Retinal pigment epithelial cell (primary cell): Measurements from ENCODE around the gene SPACA1.
"Not testable (repeated sequence)": the region's sequence is repeated elsewhere in the genome, so short reads cannot be mapped to it uniquely, and the experiment has no call there.

Experiments used
- DNase-seq: peaks from one replicate; pipeline ENCODE4 v3.0.0-alpha.2; 2010; ENCODE audit warnings: low read depth
- H3K4me3 ChIP-seq: 2 replicates; pipeline ENCODE4 v1.5.1; 2011; ENCODE audit warnings: mild to moderate bottlenecking, low read length, control low read depth, moderate library complexity
- TF ChIP-seq, protein P1 (sequence below): conservative IDR thresholded peaks from 2 replicates; pipeline ENCODE4 v1.5.1; 2011; ENCODE audit warnings: low read depth, low read length, control low read depth, inconsistent platforms

The SPACA1 gene, protein sequence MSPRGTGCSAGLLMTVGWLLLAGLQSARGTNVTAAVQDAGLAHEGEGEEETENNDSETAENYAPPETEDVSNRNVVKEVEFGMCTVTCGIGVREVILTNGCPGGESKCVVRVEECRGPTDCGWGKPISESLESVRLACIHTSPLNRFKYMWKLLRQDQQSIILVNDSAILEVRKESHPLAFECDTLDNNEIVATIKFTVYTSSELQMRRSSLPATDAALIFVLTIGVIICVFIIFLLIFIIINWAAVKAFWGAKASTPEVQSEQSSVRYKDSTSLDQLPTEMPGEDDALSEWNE

DNA sequence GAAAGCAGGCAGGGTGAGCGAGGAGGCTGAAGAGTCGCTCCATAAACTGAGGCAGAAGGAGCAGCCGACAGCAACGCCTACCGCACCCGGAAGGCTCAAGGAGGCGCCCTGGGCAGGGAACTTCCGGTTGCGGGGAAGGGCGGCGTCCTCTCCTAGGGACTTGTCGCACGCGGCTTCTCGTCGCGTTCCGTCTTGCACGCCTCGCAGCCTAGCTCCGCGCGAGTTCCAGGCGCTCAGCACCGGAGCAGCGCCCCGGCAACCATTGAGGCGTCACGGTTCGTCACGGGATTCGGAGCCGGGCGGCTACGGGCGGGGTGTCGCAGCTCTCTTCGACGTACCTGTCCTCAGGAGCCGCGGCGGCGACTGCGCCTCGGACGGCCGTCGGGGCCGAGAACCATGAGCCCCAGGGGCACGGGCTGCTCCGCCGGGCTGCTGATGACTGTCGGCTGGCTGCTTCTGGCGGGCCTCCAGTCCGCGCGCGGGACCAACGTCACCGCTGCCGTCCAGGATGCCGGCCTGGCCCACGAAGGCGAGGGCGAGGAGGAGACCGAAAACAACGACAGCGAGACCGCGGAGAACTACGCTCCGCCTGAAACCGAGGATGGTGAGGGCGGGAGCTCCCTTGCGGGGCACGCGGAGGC is at the start of gene SPACA1:
Gene SPACA1 (plus strand): TSS at position 332 of the 641 bp plus-strand sequence. CDS start 65 bp downstream, at position 397.
- TF ChIP-seq, protein P1, sequence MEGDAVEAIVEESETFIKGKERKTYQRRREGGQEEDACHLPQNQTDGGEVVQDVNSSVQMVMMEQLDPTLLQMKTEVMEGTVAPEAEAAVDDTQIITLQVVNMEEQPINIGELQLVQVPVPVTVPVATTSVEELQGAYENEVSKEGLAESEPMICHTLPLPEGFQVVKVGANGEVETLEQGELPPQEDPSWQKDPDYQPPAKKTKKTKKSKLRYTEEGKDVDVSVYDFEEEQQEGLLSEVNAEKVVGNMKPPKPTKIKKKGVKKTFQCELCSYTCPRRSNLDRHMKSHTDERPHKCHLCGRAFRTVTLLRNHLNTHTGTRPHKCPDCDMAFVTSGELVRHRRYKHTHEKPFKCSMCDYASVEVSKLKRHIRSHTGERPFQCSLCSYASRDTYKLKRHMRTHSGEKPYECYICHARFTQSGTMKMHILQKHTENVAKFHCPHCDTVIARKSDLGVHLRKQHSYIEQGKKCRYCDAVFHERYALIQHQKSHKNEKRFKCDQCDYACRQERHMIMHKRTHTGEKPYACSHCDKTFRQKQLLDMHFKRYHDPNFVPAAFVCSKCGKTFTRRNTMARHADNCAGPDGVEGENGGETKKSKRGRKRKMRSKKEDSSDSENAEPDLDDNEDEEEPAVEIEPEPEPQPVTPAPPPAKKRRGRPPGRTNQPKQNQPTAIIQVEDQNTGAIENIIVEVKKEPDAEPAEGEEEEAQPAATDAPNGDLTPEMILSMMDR = no peak
- no peak for DNase-seq
- H3K4me3 ChIP-seq = no peak within 1 kb of the TSS

DNA sequence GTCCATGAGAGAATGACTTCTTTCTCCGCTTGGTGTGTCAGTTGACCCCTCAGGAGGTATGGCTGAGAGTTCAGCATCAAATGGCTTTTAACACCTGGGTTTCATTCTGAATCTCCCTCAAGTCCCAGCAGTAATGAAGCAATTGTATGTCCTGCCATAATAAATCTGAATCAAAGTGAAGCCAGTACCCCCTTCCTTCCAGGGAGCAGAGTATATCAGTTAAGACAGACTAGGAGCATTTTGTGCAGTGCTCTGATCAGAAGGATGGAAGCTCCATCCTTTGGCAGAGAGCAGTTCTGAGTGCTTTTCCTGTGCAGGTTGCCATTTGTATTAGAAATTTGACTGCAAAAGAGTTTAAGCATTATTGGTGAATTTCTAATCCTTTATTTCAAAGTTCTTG is 46.9 kb upstream of the SPACA1 start:
- H3K4me3 ChIP-seq = no peak overlapping the region
- TF ChIP-seq, protein P1 = no peak
- no peak for DNase-seq

DNA sequence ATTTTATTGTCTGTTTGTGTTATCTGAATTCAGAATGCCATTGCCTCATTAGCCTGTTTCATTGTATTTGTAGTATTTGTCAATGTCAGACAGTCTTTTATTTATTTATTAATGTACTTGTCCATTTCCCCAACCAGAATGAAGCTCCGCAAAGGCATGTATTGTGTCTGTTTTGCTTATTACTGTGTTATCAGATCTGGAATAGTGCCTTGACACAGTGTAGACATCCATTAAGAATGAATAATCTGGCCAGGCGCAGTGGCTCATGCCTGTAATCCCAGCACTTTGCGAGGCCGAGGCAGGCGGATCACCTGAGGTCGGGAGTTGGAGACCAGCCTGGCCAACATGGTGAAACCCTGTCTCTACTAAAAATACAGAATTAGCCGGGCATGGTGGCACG is 46.4 kb upstream of the SPACA1 start:
- DNase-seq, H3K4me3 ChIP-seq: not testable (repeated sequence)

DNA sequence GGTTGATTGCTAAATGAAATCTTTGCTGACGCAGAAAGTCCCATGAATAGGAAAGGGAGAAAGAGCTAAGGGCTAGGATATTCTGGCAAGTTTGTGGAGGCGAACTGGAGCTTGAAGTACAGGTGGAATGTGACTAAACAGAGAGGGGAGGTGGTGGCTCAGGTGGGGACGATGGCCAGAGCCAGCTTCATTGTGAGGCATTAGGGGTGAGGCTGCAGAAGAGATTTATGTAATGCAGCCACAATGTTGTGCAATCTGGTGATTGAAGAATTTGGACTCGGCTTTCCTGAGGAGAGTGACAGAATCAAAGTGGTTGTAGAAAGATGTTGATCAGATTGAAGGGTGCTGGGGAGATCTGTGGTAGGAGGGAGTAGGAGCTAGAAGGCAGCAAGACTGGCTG is 42.9 kb upstream of the SPACA1 start:
- DNase-seq = no peak
- H3K4me3 ChIP-seq = no peak overlapping the region
- TF ChIP-seq, protein P1 = no peak

DNA sequence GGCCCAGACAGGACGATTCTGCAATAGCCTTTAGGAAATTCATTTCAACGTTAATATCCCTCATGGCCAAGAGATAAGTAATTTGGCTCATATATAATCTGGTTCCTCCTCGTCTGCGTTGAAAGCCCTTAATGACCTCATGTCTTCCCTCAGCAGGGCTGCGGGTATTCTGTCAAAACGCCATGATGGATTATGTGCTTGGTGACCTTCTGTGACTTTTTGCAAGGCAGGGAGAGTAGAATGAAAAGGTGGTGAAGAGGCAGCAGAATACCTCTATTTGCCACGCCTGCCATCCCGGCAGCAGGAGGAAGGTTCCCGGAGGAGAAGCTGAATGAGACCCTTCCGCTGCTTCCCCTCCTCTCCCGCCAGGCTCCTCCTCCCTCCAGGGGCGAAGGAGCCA is 41.1 kb upstream of the SPACA1 start:
- TF ChIP-seq, protein P1 = no peak
- no peak for DNase-seq
- H3K4me3 ChIP-seq = no peak overlapping the region

DNA sequence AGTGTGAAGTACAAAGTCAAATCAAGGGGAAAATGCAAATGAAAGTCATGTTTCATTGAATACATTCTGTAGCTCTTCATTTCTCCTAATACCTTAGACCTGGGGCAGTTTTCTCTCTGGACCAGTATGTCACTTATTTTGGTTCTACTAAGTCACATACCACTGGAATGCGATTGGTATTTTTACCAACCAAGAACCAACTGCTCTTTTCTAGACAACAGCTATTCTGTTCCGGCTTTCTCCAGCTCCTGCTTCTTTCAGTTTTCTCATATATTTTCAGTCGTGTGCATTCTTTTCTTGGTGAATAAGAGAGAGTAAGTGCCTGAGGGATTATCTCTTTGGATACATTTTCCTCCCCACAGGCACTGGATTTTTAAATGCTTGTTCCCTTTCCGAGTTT is 39.2 kb upstream of the SPACA1 start:
- TF ChIP-seq, protein P1 = no peak
- H3K4me3 ChIP-seq = no peak overlapping the region
- no peak for DNase-seq

DNA sequence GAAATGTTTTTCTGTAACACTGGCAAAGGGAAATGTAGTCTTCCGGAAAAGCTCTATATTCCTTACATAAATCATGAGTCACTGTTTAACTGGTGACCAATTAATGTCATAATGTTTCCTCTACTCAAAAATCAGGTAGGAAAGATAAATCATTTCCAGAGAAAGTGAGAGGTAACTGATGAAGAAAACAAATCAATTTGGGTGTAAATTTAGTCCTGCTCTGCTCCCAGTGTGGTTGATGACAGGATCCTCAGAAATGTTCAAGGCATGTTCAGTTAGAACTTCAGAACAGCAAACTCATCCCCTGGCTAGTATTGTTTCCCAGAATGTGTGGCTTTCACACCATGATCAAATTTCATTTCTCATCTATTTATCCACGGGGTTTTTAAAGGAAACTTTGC is 38.8 kb upstream of the SPACA1 start:
- H3K4me3 ChIP-seq = no peak overlapping the region
- DNase-seq = no peak
- TF ChIP-seq, protein P1 = no peak
